HG03575 (cell line): ENCODE results near the gene ZNHIT2.

Source experiments
- ATAC-seq: cut with Tn5 transposase; IDR thresholded peaks from one replicate; pipeline ENCODE4 v1.9.1; 2021; ENCODE audit not compliant: unreplicated experiment, insufficient number of reproducible peaks, low FRiP score; ENCODE audit errors: extremely low read depth

The ZNHIT2 gene

DNA sequence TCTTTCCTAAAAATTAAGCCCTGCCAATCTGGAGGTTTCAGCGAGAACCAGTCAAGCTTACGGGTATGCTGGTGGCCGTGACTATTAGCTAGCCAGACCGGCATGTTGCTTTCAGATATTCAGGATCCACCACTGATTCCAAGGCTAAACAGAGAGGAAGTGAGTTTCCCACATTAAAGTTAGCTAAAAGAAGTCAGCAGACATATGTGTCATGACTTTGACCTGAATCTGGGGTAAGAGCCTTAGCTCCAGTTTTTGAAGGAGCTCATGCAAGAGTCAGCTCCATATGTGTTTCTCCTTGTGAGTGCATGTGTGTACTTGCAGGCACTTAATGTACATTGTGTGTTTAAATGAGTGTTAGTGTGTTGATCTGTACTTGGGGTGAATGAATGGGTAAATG lies 32.1 kb downstream of the ZNHIT2 start:
- ATAC-seq, result no peak

DNA sequence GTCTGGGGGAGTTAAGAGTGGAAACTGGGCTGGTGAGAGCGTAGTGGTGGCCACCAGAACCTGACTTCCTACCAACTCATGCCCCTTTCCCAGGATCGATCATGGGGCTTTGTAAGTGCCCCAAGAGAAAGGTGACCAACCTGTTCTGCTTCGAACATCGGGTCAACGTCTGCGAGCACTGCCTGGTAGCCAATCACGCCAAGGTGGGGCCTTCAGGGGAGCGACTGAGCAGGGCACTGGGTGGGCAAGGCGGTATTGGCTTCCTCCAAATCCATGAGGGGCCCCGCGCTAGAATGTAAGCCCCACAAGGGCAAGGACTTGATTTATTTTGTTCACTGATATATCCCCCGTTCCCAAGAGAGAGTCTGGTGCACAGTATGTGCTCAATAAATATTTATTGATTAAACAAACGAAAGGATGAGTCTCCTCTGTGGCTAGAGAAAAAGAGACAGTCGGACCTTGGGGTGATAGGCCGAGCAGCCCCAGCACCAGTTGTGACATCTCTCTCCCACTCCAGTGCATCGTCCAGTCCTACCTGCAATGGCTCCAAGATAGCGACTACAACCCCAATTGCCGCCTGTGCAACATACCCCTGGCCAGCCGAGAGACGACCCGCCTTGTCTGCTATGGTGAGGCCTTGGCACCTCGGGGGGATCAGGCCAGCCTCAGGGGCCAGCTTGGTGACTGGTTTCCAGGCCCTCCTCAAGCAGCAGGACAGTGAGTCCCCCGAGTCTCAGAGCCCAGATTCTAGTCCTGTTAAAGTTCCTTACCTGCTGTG lies 32.7 kb downstream of the ZNHIT2 start:
- no peak for ATAC-seq

DNA sequence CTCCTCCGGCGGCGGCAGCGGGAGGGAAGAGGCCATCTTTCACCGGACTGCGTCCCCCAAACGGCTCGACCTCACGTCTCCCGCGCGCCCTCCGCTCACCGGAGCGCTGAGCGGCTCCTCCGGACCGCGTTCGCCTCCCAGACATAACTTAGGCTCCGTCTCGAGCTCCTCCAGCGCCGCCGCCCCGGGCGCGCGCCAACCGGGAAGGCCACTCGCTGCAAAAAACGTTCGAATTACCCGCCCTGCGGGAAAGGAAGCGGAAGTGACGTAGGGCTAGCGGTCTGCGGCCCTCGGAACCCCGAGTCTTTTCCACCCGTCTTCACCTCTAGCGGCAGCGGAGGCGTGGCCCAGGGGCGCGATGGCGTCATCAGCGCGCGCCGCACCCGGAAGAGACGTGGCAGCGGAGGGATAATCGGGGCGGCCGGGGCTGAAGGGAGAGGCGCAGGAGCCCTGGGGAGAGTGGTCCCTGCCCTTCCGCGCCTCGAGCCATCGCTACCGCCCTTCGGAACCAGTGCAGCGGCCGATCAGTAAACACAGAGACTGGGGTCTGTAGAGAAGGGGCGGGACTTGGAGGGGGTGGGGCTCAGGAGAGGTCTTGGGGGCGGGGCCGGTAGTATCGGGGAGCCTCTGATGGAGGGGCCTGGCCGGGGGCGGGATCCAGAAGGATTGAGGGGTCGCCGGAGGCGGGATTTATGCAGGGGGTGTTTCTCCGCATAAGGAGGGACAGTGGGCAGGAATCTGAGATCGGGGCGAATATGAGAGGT lies 33.5 kb downstream of the ZNHIT2 start, which contains the start of the genes CDCA5 and ZFPL1:
TSS of gene CDCA5 (minus strand) at position 207 of the 764 bp plus-strand sequence. CDS start at position 145, 62 bp downstream.
TSS of gene ZFPL1 (plus strand) at position 389 of the 764 bp plus-strand sequence. CDS start 477 bp downstream, outside the sequence.
- no peak for ATAC-seq

DNA sequence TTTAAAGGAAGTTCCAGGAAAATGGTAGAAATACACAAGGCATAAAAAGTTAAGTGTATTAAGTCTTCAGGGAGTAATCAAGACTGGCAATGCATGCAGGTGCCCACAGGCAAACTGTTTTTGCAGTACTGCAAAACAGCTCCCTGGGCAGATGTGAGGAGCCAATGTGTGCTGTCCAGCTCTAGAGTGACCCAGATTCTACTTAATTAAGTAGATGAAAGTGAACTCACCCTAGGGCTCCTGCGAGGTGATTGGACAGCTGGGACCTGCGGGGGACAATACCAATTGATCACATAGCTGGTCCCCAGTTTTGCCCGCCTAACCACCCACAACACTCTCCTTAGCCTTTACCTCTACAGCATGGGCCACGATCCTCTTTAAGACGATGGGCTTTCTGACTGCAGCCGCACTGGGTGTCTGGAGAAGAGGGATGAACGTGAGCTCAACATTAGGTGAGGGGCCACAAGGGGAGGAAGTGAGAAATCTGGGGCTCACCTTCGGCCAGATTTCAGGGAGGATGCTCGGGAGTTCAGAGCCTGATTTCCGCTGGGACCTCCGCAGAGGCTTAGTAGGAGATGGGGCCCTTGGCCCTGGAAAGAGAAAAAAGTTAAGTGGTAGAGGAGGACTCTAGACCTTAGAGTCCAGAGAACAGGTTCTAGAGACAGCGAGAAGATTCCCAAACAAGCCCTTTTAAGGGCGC lies 34.2 kb downstream of the ZNHIT2 start:
- no peak for ATAC-seq

- no peak for ATAC-seq
Measured at GRCh38 chr11:65078786-65079342, 38.6 kb downstream of the ZNHIT2 start.

DNA sequence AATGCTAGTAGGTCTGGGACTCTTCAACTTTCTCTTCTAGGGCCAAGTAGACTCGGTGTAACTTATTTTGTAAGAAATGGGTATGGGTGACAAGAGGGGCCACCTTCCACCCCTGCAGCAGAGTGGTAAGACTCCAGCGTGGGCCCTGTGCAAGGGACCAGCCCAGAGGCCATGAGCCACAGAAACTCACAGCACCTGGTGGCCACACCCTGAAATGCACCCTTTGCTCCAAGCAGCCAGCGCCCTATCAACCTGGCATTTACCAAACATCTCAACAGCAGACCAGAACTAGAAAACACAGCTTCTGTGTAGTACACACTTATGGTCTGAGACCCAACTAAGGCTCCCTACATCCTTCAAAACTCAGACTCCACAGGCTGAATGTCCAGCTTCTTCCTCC lies 39.4 kb downstream of the ZNHIT2 start:
- ATAC-seq, result no peak

DNA sequence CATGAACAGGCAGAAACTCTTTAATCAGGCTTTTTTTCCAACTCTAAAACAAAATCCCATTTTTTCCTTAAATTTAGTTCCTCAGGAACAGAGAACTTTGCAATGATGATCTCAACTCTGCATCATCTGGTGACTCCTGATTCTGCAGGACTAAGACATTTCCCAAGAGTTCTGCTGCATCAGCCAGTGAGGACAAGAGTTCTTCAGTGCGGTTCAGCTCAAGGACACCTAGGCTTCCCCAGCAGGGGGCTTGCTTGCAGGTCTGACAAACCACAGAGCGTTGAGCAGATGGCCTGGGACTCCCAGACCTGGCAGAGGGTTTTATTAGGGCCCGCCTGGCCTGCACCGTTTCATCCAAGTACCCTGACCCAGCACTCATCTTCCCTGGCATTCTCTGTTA lies 40.0 kb downstream of the ZNHIT2 start:
- ATAC-seq, result no peak

DNA sequence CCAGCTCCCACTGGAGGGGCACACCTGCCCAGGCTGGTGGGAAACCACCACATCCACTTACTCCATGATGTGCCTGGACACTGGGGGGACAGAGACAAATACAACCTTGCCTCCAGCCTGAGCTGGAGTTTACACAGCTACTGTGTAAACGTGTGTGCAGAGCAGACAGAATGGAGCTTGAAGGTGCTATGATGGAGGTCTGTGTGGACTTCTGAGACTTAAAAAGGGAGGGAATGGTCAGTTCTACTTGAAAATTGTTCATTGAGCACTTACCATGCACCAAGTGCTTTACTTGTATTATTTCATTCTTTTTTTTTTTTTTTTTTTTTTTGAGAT lies 44.9 kb downstream of the ZNHIT2 start:
- ATAC-seq, result no peak

DNA sequence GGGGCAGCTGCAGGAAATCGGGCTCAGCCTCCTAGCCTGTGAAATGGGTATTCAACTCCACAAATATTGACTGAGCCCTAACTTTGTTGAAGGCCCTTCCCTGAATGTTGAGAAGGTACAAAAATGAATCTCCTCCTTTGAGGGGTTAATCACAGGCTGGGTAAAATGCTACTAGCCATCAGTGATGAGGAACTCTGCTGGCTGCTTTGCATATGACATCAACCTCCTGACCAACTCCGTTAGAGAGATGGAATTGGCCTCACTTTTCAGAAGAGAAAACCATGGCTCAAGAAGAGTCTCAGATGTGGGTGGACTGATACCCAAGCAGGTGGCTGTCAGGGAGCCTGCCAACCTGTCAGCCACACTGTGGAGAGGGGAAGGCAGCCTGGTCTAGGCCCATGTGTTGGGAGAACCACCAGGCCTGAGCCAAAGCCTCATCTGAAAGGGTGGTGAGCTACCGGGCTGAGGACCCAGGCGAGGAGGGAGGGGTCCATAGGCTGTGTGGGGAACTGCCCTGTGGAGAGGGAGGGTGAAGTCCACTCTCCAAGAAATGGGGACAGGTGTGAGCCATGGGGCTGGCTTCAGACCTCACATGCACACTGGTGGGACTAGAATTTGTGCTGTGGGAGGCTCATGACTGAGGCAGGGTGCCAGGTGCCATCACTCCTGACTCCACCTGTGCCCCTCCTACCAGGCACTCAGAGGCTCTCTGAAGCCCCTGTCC lies 45.4 kb downstream of the ZNHIT2 start:
- no peak for ATAC-seq

GRCh38 chr11:65069217-65069616 lies 48.3 kb downstream of the ZNHIT2 start:
- ATAC-seq, result no peak

DNA sequence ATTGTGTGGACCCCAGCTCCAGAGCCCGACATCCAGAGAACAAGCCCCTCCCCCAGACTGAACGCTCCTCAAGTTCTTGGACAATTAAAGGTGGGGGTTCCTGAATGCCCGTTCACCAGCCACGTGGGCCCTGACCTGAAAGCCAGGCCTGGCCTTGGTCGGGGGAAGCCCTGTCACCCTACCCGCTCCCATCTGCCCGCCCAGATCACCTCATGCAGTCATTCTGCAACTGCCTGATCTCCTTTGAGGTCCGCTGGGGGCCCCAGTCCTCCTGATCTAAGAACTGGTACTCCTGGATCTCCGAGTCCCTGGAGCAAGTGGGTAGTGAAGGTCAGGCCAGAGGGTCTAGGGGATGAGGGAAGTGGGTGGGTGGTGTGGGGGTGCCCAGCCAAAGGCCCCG lies 50.1 kb downstream of the ZNHIT2 start:
- no peak for ATAC-seq

GRCh38 chr11:65066805-65067291 lies 50.7 kb downstream of the ZNHIT2 start:
- ATAC-seq, result no peak
